ENCODE results near the gene SYNGR2. TPM values are rescaled to one million over a fixed set of nuclear protein-coding genes. Genes with fewer than 3 reads are reported as not detected.
A peak's percentile ranks its signal among the peaks of the same experiment; 100 is the strongest.
"Not testable (repeated sequence)": the region's sequence is repeated elsewhere in the genome, so short reads cannot be mapped to it uniquely, and the experiment has no call there.

The SYNGR2 gene
- total RNA-seq, 1 donor from 2014 or later, result 25.2 TPM

- DNase-seq (ENCODE audit: low read depth in 2 of 2), result no peak
These were observed 38.9 kb upstream of the SYNGR2 start for GRCh38 chr17:78129351-78130089.

- no peak for DNase-seq (ENCODE audit: low read depth in 2 of 2)
These were observed 38.3 kb upstream of the SYNGR2 start for GRCh38 chr17:78130090-78130436.

GRCh38 chr17:78130437-78131101 is 37.8 kb upstream of the SYNGR2 start, which contains the start of gene TMC8:
TSS of gene TMC8 (plus strand) at chr17:78130771. CDS start at chr17:78131589, 818 bp downstream.
- DNase-seq (ENCODE audit: low read depth in 2 of 2), result no peak

- DNase-seq (ENCODE audit: low read depth in 2 of 2), result no peak
These were observed 37.0 kb upstream of the SYNGR2 start for GRCh38 chr17:78131172-78132083.

GRCh38 chr17:78132084-78132676 is 36.2 kb upstream of the SYNGR2 start:
- no peak for DNase-seq (ENCODE audit: low read depth in 2 of 2)

- no peak for DNase-seq (ENCODE audit: low read depth in 2 of 2)
These were observed 35.6 kb upstream of the SYNGR2 start for GRCh38 chr17:78132767-78133178.

- no peak for DNase-seq (ENCODE audit: low read depth in 2 of 2)
These were observed 35.0 kb upstream of the SYNGR2 start for GRCh38 chr17:78133179-78133951.

- peak; percentile 57 to 75 for DNase-seq (ENCODE audit: low read depth in 2 of 2)
These were observed 34.1 kb upstream of the SYNGR2 start for GRCh38 chr17:78133971-78134898.

- no peak for DNase-seq (ENCODE audit: low read depth in 2 of 2)
These were observed 33.4 kb upstream of the SYNGR2 start for GRCh38 chr17:78134899-78135385.

GRCh38 chr17:78135858-78136500 is 32.4 kb upstream of the SYNGR2 start:
- DNase-seq (ENCODE audit: low read depth in 2 of 2), result no peak

- DNase-seq (ENCODE audit: low read depth in 2 of 2), result no peak
These were observed 30.8 kb upstream of the SYNGR2 start for GRCh38 chr17:78137392-78138203.

- no peak for DNase-seq (ENCODE audit: low read depth in 2 of 2)
These were observed 29.9 kb upstream of the SYNGR2 start for GRCh38 chr17:78138204-78139060.

- not testable (repeated sequence) for DNase-seq (ENCODE audit: low read depth in 2 of 2)
These were observed 28.6 kb upstream of the SYNGR2 start for GRCh38 chr17:78139861-78140168.

GRCh38 chr17:78140169-78141051 is 28.0 kb upstream of the SYNGR2 start:
- peak; percentile 88 to 95 for DNase-seq (ENCODE audit: low read depth in 2 of 2)

GRCh38 chr17:78141437-78142118 is 26.8 kb upstream of the SYNGR2 start:
- DNase-seq (ENCODE audit: low read depth in 2 of 2), result no peak

All from dermis microvascular lymphatic vessel endothelial cell (primary cell).